ENCODE measurements around the gene TST. TPM values are rescaled to one million over a fixed set of nuclear protein-coding genes. Genes with fewer than 3 reads are reported as not detected.

Gene TST
- total and polyA plus RNA-seq, 10 of the 15 experiments (the other 5 are each of a cell fraction or from before 2014, with no cell fraction given), result 2.4 to 24.6 (median 10.4) TPM

DNA sequence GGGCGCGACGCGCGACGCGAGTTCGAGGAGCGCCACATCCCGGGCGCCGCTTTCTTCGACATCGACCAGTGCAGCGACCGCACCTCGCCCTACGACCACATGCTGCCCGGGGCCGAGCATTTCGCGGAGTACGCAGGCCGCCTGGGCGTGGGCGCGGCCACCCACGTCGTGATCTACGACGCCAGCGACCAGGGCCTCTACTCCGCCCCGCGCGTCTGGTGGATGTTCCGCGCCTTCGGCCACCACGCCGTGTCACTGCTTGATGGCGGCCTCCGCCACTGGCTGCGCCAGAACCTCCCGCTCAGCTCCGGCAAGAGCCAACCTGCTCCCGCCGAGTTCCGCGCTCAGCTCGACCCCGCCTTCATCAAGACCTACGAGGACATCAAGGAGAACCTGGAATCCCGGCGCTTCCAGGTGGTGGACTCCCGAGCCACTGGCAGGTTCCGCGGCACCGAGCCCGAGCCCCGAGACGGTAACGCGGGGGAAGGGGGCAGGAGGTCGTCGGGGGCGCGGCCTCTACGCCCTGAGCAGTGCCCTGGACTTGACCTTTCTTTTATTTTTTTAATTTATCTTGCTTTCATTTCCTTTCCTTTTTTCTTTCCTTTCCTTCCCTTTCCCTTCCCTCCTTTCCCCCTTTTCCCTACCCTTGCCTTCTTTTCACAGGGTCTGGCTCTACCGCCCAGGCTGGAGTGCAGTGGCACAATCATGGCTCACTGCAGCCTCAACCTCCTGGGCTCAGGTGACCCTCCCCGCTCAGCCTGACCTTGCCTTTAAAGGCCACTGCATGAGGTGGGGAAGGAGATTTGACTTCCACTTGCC lies 5.3 kb upstream of the TST start (continued):
- no peak for TF ChIP-seq ZBTB40 (IDR thresholded peaks at IDR 0.05; ENCODE audit: borderline replicate concordance)

- ChIA-PET POLR2A (no interaction called here), RAD21 (ENCODE audit: unreplicated experiment) (no interaction called here), SMC1A (ENCODE audit: uncharacterized antibody, unreplicated experiment) (no interaction called here), CTCF (interaction anchor here (5.5 kb wide), 1 partner anchor 21 kb away, joined by 39 read pairs; no protein-coding TSS in a partner anchor)
- Histone ChIP-seq H3K27ac (ENCODE audit: control insufficient read depth, insufficient read depth) (no peak overlapping the region), H3K36me3 (ENCODE audit: control insufficient read depth in 2 of 2, insufficient read depth in 2 of 2, low read length in 1 of 2) (no peaks in the 10 kb centered on the region; a peak in 1 of 4 replicates), H3K79me2 (ENCODE audit: control insufficient read depth, insufficient read depth, low read length) (peaks cover 2% of the 10 kb centered on the region; the same call in 1 of the 2 replicates), H3K4me3 (no peak overlapping the region), H3K4me2 (ENCODE audit: control insufficient read depth, insufficient read depth) (no peak overlapping the region), H3K27me3 (replicated peaks in 1 of 2; ENCODE audit: control insufficient read depth in 2 of 2, insufficient read depth in 2 of 2, low read length in 1 of 2) (no peaks in the 10 kb centered on the region), H4K20me1 (ENCODE audit: control insufficient read depth, insufficient read depth) (no peaks in the 10 kb centered on the region), H3K4me1 (ENCODE audit: control insufficient read depth, insufficient read depth, low read length) (peaks cover 8% of the 10 kb centered on the region), H3K9me3 (replicated peaks; ENCODE audit: control insufficient read depth, insufficient read depth, low read length) (no peaks in the 10 kb centered on the region), H3K9ac (ENCODE audit: control insufficient read depth, insufficient read depth, low read length) (no peak overlapping the region), H2AFZ (ENCODE audit: control insufficient read depth, low read depth, low read length) (no peak overlapping the region)
- WGBS (ENCODE audit: insufficient coverage, insufficient replicate concordance, low lambda C conversion rate, missing lambda C conversion rate), result 98% methylated on average over 27 of the region's 34 CpGs
- no TSS peak for BruUV-seq (replicated peaks)
- FAIRE-seq (no peak), ATAC-seq (no peak), DNase-seq (ENCODE audit: low read depth, low spot score) (no peak)
- intact Hi-C loops (cut with micrococcal nuclease; ENCODE audit: unreplicated experiment) (no loop called here), in situ Hi-C loops (cut with MboI) (no loop called here)
- TF ChIP-seq, protein P1, sequence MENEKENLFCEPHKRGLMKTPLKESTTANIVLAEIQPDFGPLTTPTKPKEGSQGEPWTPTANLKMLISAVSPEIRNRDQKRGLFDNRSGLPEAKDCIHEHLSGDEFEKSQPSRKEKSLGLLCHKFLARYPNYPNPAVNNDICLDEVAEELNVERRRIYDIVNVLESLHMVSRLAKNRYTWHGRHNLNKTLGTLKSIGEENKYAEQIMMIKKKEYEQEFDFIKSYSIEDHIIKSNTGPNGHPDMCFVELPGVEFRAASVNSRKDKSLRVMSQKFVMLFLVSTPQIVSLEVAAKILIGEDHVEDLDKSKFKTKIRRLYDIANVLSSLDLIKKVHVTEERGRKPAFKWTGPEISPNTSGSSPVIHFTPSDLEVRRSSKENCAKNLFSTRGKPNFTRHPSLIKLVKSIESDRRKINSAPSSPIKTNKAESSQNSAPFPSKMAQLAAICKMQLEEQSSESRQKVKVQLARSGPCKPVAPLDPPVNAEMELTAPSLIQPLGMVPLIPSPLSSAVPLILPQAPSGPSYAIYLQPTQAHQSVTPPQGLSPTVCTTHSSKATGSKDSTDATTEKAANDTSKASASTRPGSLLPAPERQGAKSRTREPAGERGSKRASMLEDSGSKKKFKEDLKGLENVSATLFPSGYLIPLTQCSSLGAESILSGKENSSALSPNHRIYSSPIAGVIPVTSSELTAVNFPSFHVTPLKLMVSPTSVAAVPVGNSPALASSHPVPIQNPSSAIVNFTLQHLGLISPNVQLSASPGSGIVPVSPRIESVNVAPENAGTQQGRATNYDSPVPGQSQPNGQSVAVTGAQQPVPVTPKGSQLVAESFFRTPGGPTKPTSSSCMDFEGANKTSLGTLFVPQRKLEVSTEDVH (IDR thresholded peaks at IDR 0.05; ENCODE audit: low read depth, partially characterized antibody), result no peak
- TF ChIP-seq DPF2 (IDR thresholded peaks at IDR 0.05) (no peak), SREBF1 (IDR thresholded peaks at IDR 0.05; ENCODE audit: low read length) (no peak), MTA3 (IDR thresholded peaks at IDR 0.05; ENCODE audit: borderline replicate concordance, low read length) (no peak), KDM1A (IDR thresholded peaks at IDR 0.05; ENCODE audit: borderline replicate concordance) (no peak), SUZ12 (IDR thresholded peaks at IDR 0.05; ENCODE audit: unreplicated experiment) (no peak), SMARCA5 (IDR thresholded peaks at IDR 0.05) (no peak), ATF7 (IDR thresholded peaks at IDR 0.05; ENCODE audit: low read depth) (no peak), ZNF207 (IDR thresholded peaks at IDR 0.05; ENCODE audit: borderline replicate concordance) (no peak), TCF3 (IDR thresholded peaks at IDR 0.05; ENCODE audit: borderline replicate concordance, insufficient read depth, low read depth, low read length) (no peak), NKRF (conservative IDR thresholded peaks at IDR 0.05) (no peak)
Measured at GRCh38 chr22:37023743-37024338, 4.6 kb upstream of the TST start.
